ENCODE measurements around the gene STXBP6. TPM values are rescaled to one million over a fixed set of nuclear protein-coding genes. Genes with fewer than 3 reads are reported as not detected.

STXBP6 gene
- total and polyA plus RNA-seq, 2 experiments from 2014 or later: 3.8 to 6.4 TPM

- no peak for TF ChIP-seq CTCF (IDR thresholded peaks at IDR 0.05; ENCODE audit: low read depth, low read length)
- H3K9me3 ChIP-seq (ENCODE audit: low read depth): no peaks in the 10 kb centered on the region
Observed at GRCh38 chr14:24890716-24891115, 159.2 kb downstream of the STXBP6 start.

GRCh38 chr14:24889843-24890242 is 160.1 kb downstream of the STXBP6 start:
- no peaks in the 10 kb centered on the region for H3K4me1 ChIP-seq (ENCODE audit: low read depth)
- no peaks in the 10 kb centered on the region for H3K36me3 ChIP-seq
- H3K9me3 ChIP-seq (ENCODE audit: low read depth): no peaks in the 10 kb centered on the region
- no peak for DNase-seq (ENCODE audit: low read depth in 1 of 2, low spot score in 1 of 2)
- no peak for TF ChIP-seq CTCF (IDR thresholded peaks at IDR 0.05; ENCODE audit: low read depth, low read length)
- no peaks in the 10 kb centered on the region for H3K27me3 ChIP-seq
- H3K4me3 ChIP-seq: no peak overlapping the region
- no peak overlapping the region for H3K27ac ChIP-seq

More at GRCh38 chr14:24890716-24891115, 159.2 kb downstream of the STXBP6 start:
- Histone ChIP-seq H3K36me3 (no peaks in the 10 kb centered on the region), H3K4me3 (no peak overlapping the region), H3K27me3 (no peaks in the 10 kb centered on the region), H3K4me1 (ENCODE audit: low read depth) (no peaks in the 10 kb centered on the region), H3K27ac (no peak overlapping the region)
- DNase-seq (ENCODE audit: low read depth in 1 of 2, low spot score in 1 of 2): no peak

- H3K4me3 ChIP-seq: no peak overlapping the region
- no peak overlapping the region for H3K27ac ChIP-seq
- DNase-seq (ENCODE audit: low read depth in 1 of 2, low spot score in 1 of 2): no peak
- TF ChIP-seq CTCF (IDR thresholded peaks at IDR 0.05; ENCODE audit: low read depth, low read length): no peak
- no peaks in the 10 kb centered on the region for H3K9me3 ChIP-seq (ENCODE audit: low read depth)
- H3K36me3 ChIP-seq: no peaks in the 10 kb centered on the region
- H3K27me3 ChIP-seq: no peaks in the 10 kb centered on the region
- no peaks in the 10 kb centered on the region for H3K4me1 ChIP-seq (ENCODE audit: low read depth)
Observed at GRCh38 chr14:24888532-24888931, 161.4 kb downstream of the STXBP6 start.

- no peak for DNase-seq (ENCODE audit: low read depth in 1 of 2, low spot score in 1 of 2)
- Histone ChIP-seq H3K36me3 (no peaks in the 10 kb centered on the region), H3K4me1 (ENCODE audit: low read depth) (no peaks in the 10 kb centered on the region), H3K4me3 (no peak overlapping the region), H3K27me3 (no peaks in the 10 kb centered on the region), H3K27ac (no peak overlapping the region), H3K9me3 (ENCODE audit: low read depth) (no peaks in the 10 kb centered on the region)
- TF ChIP-seq CTCF (IDR thresholded peaks at IDR 0.05; ENCODE audit: low read depth, low read length): no peak
Observed at GRCh38 chr14:24887623-24888304, 162.2 kb downstream of the STXBP6 start.

- Histone ChIP-seq H3K4me3 (no peak overlapping the region), H3K4me1 (ENCODE audit: low read depth) (no peaks in the 10 kb centered on the region), H3K36me3 (no peaks in the 10 kb centered on the region), H3K27me3 (no peaks in the 10 kb centered on the region), H3K27ac (no peak overlapping the region), H3K9me3 (ENCODE audit: low read depth) (no peaks in the 10 kb centered on the region)
- DNase-seq (ENCODE audit: low read depth in 1 of 2, low spot score in 1 of 2): no peak
- no peak for TF ChIP-seq CTCF (IDR thresholded peaks at IDR 0.05; ENCODE audit: low read depth, low read length)
Observed at GRCh38 chr14:24885410-24885913, 164.5 kb downstream of the STXBP6 start.

All from cardiac muscle cell (in vitro differentiated cells and primary cell).